ENCODE data around the gene PFN2. TPM values are rescaled to one million over a fixed set of nuclear protein-coding genes. Genes with fewer than 3 reads are reported as not detected.
"Not testable (repeated sequence)": the region's sequence is repeated elsewhere in the genome, so short reads cannot be mapped to it uniquely, and the experiment has no call there.

The PFN2 gene
- total RNA-seq, 1 donor from 2014 or later: 40.8 TPM

DNA sequence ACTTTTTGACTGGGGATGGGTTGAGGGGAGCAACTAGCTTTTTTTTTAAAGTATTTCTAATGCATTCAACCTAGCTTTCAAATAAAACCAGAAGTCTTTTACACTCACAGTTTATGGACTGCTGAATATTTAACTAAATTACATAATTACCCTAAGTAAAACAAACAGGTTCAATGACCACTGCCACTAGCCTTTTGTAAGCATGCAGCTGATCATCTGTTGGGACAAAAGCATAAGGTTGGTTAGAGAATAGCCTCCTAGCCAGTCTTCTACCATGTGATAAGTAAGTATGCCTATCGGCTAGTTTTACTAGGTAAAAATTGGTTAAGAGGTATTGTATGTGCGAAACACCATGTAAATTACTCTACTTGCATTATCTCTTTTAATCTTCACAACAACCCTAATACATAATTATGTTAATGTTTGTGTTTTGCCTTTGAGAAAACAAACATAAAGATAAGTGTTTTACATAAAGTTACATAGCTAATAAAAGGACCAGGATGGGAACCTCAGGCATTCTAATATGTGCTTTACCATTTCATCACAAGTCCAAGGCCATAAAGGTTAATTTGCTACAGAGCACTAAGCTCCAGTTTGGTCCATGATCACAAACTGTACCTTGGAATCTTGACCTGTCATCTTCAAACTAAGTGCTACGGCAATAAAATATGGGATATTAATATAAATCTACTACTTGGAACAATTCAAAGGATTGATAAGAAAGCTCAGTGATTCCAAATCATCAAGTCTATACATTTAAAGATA is 13.2 kb downstream of the PFN2 start:
- intact Hi-C loops (cut with micrococcal nuclease): no loop called here
- Histone ChIP-seq H3K36me3 (no peaks in the 10 kb centered on the region), H3K9me3 (replicated peaks) (no peaks in the 10 kb centered on the region), H3K4me1 (peaks cover 44% of the 10 kb centered on the region), H3K27me3 (ENCODE audit: low read depth) (no peaks in the 10 kb centered on the region), H3K4me3 (no peak overlapping the region), H3K27ac (replicated peaks) (no peak overlapping the region)
- DNase-seq: no peak
- TF ChIP-seq, protein P1, sequence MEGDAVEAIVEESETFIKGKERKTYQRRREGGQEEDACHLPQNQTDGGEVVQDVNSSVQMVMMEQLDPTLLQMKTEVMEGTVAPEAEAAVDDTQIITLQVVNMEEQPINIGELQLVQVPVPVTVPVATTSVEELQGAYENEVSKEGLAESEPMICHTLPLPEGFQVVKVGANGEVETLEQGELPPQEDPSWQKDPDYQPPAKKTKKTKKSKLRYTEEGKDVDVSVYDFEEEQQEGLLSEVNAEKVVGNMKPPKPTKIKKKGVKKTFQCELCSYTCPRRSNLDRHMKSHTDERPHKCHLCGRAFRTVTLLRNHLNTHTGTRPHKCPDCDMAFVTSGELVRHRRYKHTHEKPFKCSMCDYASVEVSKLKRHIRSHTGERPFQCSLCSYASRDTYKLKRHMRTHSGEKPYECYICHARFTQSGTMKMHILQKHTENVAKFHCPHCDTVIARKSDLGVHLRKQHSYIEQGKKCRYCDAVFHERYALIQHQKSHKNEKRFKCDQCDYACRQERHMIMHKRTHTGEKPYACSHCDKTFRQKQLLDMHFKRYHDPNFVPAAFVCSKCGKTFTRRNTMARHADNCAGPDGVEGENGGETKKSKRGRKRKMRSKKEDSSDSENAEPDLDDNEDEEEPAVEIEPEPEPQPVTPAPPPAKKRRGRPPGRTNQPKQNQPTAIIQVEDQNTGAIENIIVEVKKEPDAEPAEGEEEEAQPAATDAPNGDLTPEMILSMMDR (IDR thresholded peaks at IDR 0.05; ENCODE audit: borderline replicate concordance): no peak

DNA sequence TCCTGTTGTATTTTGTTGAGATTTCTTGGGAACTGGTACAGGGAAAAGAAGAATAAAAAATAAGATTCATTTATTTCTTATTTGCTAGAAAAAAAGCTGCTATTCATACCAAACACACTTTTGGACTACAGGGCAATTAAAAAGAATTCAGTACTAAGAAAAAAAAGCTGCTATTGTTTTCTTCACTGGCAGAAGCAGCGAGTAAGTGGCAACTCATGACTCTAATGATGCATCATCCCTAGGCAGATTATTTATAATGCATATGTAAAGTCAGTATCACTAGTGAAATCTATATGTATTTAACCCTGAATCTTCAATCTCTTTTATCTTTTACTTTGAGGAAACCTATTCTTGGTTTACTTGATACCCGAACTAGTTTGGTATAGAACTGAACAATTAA is 15.2 kb downstream of the PFN2 start:
- Histone ChIP-seq H3K27ac (replicated peaks) (no peak overlapping the region), H3K36me3 (no peaks in the 10 kb centered on the region), H3K9me3 (replicated peaks) (no peaks in the 10 kb centered on the region), H3K4me1 (peaks cover 36% of the 10 kb centered on the region), H3K4me3 (no peak overlapping the region), H3K27me3 (ENCODE audit: low read depth) (no peaks in the 10 kb centered on the region)
- no peak for DNase-seq
- intact Hi-C loops (cut with micrococcal nuclease): no loop called here
- TF ChIP-seq, protein P1 (IDR thresholded peaks at IDR 0.05; ENCODE audit: borderline replicate concordance): no peak

DNA sequence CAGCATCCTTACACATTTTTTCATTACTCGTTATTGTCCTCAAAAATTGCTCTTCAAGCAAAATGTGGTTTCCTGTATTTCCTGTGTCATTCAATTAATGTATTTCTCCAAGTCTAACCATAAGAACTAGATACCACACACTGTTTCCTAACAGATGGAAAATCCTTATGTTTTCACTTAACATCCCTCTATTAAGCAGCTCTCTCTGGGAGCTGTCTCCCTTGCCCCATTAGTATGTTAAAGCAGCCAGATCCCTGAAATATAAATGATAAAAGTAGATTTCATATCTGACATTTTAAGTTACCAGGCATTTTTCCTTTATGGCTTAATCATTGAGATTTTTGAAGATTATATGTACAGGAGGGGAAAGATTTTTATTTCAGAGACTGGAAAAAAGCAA is 15.9 kb downstream of the PFN2 start:
- intact Hi-C loops (cut with micrococcal nuclease): no loop called here
- Histone ChIP-seq H3K4me3 (no peak overlapping the region), H3K27me3 (ENCODE audit: low read depth) (no peaks in the 10 kb centered on the region), H3K27ac (replicated peaks) (no peak overlapping the region), H3K4me1 (peaks cover 36% of the 10 kb centered on the region), H3K36me3 (no peaks in the 10 kb centered on the region), H3K9me3 (replicated peaks) (no peaks in the 10 kb centered on the region)
- DNase-seq: no peak
- TF ChIP-seq, protein P1 (IDR thresholded peaks at IDR 0.05; ENCODE audit: borderline replicate concordance): no peak

DNA sequence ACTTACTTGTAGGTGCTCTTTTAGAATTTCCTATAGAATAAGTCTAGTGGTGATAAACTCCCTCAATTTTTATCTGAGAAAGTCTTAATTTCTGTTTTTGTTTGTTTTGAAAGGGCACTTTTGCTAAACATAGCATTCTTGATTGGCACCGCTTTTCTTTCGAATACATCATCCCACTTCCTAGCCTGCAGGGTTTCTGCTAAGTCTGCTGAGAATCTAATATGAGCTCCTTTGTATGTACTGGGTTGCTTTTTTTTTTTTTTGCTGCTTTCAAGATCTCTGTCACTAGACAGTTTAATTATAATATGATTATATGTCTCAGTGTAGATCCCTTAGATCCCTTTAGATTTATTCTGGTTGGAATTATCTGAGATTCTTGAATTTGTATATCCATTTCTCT is 21.5 kb downstream of the PFN2 start:
- Histone ChIP-seq H3K27ac (replicated peaks) (no peak overlapping the region), H3K36me3 (peaks cover 4% of the 10 kb centered on the region), H3K4me3 (no peak overlapping the region), H3K9me3 (replicated peaks) (peaks cover 10% of the 10 kb centered on the region), H3K4me1 (peaks cover 14% of the 10 kb centered on the region), H3K27me3 (ENCODE audit: low read depth) (no peaks in the 10 kb centered on the region)
- TF ChIP-seq, protein P1 (IDR thresholded peaks at IDR 0.05; ENCODE audit: borderline replicate concordance): no peak
- no peak for DNase-seq
- intact Hi-C loops (cut with micrococcal nuclease): no loop called here

DNA sequence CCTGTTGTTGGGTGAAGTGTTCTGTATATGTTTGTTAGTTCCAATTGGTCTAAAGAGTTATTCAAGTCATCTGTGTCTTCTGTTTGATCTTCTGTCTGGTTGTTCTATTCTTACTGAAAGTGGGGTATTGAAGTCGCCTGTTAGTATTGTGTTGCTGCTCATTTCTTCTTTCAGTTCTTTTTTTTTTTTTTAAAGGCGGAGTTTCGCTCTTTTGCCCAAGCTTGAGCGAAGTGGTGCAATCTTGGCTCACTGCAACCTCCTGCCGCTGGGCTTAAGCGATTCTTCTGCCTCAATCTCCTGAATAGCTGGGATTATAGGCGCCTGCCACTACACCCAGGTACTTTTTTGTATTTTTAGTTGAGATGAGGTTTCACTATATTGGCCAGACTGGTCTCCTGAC is 23.5 kb downstream of the PFN2 start:
- peaks cover 8% of the 10 kb centered on the region for H3K4me1 ChIP-seq
- no peak overlapping the region for H3K27ac ChIP-seq (replicated peaks)
- TF ChIP-seq, protein P1 (IDR thresholded peaks at IDR 0.05; ENCODE audit: borderline replicate concordance): no peak
- no peaks in the 10 kb centered on the region for H3K27me3 ChIP-seq (ENCODE audit: low read depth)
- H3K4me3 ChIP-seq: no peak overlapping the region
- no peak for DNase-seq
- peaks cover 23% of the 10 kb centered on the region for H3K9me3 ChIP-seq (replicated peaks)
- intact Hi-C loops (cut with micrococcal nuclease): no loop called here
- H3K36me3 ChIP-seq: peaks cover 10% of the 10 kb centered on the region

DNA sequence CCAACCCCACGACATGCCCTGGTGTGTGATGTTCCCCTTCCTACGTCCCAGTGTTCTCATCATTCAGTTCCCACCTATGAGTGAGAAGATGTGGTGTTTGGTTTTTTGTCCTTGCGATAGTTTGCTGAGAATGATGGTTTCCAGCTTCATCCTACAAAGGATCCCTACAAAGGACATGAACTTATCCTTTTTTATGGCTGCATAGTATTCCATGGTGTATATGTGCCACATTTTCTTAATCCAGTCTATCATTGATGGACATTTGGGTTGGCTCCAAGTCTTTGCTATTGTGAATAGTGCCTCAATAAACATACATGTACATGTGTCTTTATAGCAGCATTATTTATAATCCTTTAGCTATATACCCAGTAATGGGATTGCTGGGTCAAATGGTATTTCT is 26.7 kb downstream of the PFN2 start:
- peaks cover 10% of the 10 kb centered on the region for H3K36me3 ChIP-seq
- peaks cover 25% of the 10 kb centered on the region for H3K9me3 ChIP-seq (replicated peaks)
- H3K4me3 ChIP-seq; intact Hi-C loops (cut with micrococcal nuclease); H3K27me3 ChIP-seq (ENCODE audit: low read depth); H3K27ac ChIP-seq (replicated peaks); DNase-seq: not testable (repeated sequence)
- H3K4me1 ChIP-seq: peaks cover 21% of the 10 kb centered on the region

Data from left ventricle myocardium inferior (tissue), 1 donor.